ENCODE data around the gene STK32A. TPM values are rescaled to one million over a fixed set of nuclear protein-coding genes. Genes with fewer than 3 reads are reported as not detected.

The STK32A gene
- polyA plus RNA-seq, 4 donors: 12.0 to 19.4 (median 14.8) TPM

DNA sequence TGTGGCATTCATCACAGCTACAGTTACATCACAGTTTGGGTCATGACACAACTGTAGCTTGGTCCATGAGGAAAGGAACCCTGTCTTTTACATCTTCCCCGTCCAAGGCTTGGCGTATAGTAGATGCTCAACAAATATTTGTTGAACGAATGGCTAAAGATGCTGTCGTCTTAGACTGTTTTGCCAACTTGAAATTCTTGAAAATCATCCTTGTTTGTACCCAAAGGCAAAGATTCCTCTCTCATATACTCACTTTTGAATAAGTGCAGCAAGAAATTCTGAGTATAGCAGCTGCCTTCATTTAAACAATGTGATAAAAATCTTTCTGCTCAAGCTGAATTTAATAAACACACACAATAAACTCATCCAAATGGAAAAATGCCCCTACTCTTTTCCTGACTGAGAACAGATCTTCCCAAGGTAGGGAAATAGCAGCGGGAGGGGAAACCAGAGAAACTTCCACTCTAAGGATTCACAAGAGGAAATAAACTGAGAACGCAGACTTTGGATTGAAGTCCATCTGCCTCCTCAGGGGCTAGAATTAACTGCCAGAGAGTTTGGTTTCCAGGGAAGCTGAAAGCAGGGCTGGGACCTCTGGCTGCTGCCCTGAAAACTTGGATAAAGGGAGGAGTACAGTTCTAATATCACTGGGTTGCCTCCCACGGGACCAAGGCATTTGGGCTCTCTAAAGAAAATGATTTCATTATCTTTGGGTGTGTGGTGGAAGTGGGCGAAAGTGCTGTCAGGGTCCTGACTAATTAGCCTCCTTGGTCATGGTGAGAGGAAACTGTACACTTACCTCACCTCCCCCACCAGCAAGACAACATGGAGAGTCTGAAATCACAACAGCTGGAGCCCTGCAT lies 175.9 kb downstream of the STK32A start:
- DNase-seq (ENCODE audit: low read depth in 4 of 4, low spot score in 2 of 4): peak in 2 of 4 donors; percentile 20 to 38

DNA sequence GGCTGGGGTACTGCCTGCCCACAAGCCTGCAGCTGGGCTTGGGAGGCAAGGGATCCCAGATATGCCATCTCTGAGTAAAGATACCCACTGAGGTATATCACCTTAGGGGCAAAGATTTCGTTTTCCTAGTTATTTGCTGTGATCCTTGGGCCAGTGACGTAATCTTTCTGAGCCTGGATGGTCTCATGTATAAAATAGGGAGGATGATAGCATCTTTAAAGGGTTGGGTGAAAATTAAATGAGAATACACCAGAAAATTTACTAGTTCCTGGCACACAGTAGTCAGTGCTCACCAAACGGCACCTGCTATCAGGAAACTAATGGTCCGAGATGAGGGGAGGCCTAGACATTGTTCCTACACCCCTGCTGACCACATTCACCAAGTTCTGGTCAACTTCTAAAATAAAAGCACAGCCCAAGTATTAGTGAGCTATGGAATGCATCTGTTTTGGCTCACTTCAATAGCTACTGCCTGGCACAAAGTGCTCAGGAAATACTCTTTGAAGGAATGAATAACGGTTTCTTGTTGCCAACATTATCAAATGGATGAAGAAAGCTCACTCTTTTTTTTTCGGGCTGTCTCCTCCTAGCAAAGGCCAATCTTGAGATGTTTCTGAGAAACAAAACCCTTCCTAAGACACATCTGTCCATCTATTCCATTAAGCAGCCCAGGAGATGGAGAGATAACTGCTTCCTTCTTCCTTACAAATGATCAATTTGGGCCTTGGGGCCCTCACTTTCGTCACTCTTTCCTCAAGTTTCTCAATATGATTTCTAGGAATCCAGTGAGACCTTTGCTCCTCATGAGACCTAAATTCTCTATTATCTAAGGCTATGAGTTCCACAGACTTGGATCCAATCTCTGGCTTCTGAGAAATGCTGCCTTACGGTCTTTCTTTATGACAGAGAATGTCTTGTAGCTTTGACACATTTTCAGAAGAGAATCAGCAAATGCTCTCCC lies 176.8 kb downstream of the STK32A start:
- DNase-seq (ENCODE audit: low read depth in 4 of 4, low spot score in 2 of 4): no peak

DNA sequence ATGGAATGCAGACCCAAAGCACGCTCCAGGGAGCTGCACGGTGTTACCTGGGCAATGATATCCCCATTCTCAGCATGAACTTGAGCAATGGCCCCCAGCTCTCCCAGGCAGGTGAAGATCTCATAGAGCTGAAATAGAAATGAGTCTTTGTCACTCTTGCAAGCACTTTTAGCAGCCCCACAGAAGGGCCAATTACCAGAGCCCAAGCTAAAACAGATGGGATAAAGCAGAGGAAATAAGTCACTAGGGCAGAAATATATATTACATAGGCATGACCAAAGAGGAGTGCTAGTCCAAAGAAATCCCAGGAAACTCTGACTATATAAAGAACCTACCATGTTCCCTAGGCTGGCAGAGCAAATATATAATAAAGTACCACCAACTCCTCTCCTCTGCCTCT lies 177.7 kb downstream of the STK32A start:
- no peak for DNase-seq (ENCODE audit: low read depth in 4 of 4, low spot score in 2 of 4)

DNA sequence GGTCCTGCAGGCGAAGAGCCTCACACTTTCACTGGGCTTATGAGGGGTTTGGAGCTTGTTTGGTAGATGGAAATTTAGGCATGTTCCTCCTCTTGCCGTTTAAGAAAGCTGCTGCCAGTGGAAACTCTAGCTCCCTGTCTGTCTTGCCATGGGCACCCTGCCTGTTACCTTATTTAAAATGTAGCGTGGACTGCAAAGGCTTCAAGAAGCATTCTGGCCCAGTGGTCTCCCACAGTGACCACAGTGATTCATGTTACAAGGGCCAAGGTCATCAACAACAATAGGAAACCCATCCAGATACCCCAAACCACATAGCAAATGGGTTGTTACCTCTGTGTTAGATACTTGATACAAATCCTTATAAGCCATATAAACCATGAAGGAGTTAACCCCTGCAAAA lies 178.4 kb downstream of the STK32A start:
- no peak for DNase-seq (ENCODE audit: low read depth in 4 of 4, low spot score in 2 of 4)

DNA sequence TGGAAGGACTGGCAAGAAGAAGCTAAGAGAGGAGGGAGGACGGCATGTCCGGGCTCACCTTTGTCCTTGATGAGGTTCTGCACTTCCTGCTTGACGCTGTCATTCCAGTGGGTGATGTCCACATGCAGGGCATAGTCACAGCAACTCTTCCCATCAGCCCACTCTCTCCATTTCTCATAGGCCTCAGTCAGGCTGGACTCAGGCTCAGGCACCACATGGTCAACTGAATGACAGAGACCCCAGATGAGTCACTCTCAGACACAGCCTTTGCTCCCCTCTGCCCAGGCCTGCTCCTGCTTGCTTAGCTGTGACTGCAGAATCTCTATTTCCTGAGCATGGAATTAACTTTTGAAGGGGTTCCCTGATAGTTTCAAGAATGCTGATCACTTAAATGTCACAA lies 180.8 kb downstream of the STK32A start:
- DNase-seq (ENCODE audit: low read depth in 4 of 4, low spot score in 2 of 4): no peak

DNA sequence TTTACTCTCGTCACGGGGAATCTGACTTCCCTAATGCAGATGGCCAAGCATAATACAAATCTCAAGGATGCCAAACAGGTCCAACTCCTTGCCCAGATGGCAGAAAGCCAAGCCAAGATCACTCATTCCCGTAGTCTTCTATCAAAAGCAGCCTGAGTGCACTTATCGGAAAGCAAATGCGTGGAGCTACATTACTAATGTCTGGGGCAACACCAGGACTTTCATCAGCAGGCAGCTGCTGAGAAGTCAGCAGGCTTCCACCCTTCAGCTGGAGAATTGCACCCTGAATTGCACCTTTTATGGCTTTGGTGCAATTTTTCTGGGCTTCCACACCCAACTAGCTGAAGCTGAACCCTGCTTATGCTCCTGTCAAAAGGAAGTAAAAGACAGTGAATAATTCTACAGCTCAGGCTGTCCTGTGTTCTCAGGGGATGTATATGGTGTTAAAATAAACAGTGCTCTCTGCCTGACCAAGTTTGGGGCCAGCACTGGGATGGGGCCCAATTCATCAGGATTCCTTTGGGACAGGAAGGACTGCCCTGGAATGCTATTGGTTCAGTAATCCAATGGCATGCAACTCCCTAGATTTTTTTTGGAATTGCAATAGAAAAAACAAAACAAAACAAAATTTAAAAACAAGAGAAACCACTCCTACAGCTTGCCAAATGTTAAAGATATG lies 182.4 kb downstream of the STK32A start:
- DNase-seq (ENCODE audit: low read depth in 4 of 4, low spot score in 2 of 4): no peak

DNA sequence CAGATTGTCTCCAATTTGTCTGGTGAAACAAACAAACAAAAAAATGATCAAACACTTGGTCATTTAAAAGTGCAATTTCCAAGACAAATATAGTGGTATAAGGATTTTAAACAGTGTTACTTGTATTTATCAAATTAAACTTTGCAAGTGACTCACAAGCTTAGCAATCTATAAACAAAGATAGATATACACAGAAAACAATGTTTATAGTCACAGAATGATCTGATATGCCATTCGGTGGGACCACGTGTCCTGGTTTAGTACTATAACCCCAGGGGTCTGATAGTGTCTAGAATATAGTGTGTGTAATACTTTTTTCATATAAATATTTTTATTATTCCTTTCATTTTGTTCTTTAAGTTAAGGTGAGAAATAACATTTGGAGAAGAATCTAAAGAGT lies 183.8 kb downstream of the STK32A start:
- DNase-seq (ENCODE audit: low read depth in 4 of 4, low spot score in 2 of 4): no peak

DNA sequence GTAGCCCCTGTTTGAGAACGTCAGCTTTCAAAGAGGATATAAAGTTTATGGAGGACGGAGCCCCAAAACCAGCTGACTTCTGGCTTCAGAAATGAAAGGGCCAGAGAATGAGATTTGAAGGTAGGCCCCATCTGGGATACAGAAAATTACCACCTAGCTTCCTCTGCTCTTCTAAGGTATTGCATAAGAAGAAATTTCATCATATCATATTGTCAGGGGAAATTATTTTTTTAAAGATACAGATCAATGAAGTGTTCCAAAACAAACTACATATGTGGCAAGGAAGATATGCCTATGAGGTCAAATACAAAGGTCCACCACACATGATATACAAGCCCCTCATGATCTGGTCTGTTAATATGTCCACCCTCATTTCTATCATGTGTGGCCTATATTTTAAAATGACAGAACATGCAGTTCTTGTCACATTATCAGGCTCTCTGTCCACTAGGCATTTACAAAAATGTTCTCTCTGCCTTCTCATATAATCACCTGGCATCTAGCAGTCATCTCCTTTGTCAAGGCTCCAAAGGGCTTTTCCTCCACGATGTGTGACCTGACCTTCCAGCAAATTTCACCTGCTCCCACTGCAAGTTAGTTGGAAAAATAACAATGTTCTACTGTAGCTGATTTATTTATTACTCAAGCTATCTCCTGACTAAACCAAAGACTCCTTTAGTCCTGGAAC lies 192.0 kb downstream of the STK32A start:
- DNase-seq (ENCODE audit: low read depth in 4 of 4, low spot score in 2 of 4): no peak

DNA sequence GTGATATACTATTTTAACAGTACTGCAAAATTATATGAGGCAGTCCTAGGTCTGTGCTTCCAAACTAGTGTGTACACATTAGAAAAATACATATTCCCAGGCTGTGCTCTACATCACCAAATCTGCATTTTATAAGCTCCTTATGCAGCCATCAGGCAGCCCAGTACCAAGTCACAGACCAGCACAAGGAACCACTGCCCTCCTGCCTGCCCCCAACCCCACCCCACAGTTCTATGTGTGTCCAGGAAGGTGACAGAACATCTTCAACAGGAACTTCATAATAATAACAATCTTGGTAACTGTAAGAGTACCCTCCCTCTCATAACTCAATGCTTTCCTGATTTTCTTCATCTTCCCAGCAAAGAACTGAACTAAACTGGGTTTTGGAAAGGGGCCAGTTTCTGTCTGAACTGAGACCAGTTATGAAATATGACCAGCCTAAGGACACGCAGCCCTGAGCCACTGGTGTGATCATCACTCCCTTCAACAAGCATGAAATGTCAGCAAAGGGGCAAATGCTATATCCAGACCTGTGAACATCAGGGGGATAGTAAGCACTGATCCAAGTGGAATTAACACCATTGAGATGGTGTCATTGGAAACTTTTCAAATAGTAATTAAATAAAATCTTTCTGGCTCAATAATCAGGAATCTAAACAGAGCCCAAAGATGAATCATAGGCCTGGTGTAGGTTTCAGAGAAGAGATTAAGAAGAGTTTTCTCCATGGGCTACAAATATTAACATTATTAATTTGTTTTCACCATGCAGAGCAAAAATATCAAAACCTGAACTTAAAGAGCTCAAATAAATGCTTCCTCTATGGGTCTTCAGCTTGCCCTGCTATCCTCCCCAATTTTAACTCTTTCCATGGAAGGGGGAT lies 192.9 kb downstream of the STK32A start:
- no peak for DNase-seq (ENCODE audit: low read depth in 4 of 4, low spot score in 2 of 4)

DNA sequence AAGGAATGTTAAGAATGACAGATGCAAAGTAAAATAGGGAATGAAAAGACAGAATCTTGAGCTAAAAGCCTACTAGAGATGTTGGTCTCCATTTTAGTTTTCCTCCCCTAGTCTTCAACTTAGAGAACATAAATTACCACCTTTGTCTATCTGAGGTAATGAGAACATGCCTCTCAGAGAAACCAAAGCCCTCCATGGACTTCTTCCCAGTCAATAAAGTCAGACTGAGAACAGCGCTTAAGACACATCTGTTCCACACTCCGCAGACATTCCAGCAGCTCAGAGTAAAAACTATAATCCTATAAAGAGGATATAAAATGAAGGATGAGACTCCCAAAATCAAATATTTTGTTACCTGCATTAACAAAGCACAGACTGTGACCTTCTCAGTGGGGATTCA lies 195.8 kb downstream of the STK32A start:
- no peak for DNase-seq (ENCODE audit: low read depth in 4 of 4, low spot score in 2 of 4)

DNA sequence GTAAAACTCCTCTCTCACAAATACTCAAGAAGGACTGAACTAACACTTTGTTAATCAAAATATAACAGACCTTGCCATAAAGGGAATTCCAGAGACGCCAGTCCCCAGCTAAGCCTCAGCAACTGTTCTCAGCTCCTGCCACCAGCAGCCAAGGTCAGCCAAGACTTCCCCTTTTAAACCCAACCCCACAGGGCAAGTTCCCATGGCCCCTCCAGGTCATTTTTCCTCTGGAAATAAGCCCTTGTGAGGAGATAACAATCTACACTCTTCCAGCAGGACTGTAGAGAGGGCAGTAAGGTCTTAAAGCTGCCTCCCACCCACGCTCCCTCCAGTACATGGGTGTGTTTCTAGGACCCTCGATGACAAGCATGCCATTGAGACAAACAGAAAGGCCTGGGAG lies 196.8 kb downstream of the STK32A start:
- no peak for DNase-seq (ENCODE audit: low read depth in 4 of 4, low spot score in 2 of 4)

DNA sequence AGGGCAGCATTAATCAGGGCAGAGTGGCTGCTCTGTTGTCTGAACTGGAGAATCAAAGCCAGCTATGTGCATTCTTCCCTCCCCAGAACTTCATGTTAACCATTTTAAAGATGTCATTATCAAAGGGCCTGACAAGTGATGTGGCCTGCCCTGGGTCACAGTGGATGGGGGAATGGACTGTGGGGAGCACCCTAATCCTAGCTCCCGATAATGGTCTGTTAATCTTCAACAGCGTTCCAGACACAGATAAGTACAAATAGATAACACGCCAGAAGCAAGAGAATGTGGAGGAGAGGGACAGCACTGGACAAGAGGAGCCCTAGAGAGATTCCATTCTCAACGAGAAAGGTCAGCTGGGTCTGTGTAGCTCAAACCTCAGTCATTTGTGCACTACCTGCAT lies 197.5 kb downstream of the STK32A start:
- no peak for DNase-seq (ENCODE audit: low read depth in 4 of 4, low spot score in 2 of 4)

DNA sequence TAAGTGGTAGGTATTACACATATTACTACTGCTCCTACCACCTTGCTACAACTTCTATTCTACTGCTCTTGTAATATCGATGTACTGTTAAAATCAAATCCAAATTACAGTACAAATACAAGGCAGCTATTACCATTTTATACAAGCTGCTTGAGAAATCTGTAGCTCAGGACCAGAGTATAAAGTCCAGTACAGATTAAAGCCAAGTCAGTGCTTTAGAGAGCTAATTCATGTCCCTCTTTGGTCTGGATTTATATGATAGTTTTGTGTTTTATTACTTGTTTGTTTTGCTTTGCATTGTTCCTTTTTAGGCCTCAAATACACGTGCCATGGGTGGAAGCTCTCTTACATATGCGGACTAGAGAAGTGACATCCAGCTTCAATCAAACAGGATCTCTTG lies 199.2 kb downstream of the STK32A start:
- no peak for DNase-seq (ENCODE audit: low read depth in 4 of 4, low spot score in 2 of 4)

DNA sequence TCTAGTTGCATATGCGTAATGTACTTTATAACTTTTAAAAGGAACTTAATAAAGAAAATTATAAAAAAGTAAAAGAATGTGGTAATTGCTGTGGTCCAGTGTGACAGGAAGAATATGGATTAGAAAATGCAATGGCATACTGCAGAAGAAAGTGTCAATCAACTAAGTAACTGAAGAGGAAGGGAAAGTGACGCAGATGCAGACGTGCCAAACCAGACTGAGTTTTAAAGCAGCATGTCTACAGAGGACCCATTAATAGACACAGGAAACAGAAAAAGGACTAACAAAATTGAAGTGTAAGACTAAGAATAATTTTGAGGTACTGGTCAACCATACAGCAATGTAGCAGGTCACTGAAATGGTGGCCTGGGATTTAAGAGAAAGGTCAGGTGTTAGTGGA lies 201.8 kb downstream of the STK32A start:
- no peak for DNase-seq (ENCODE audit: low read depth in 4 of 4, low spot score in 2 of 4)

DNA sequence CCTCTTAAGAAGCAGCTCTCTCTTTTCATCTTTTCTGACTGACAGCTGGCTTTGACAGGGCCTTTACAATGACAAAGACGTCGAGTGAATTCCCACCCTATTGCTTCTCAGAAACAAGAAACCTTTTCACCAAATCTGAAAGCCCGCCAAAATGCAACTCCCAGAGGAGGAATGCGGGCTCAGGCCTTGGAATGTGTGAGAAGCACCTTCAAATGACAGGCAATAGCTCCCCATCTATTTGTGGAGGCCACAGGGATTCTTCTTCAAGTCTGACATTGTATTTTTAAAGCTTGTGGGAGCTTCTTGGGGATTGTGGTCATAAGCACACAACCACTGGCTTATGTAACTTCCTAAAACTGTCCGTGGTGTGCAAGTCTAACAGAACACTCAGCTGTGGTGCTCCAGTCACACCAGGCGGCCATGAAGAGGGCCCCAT lies 202.4 kb downstream of the STK32A start:
- DNase-seq (ENCODE audit: low read depth in 4 of 4, low spot score in 2 of 4): no peak

Data from left renal cortex interstitium (tissue), 4 donors.